GM23338 (cell line): ENCODE results near the gene PPP1R3E. TPM values are rescaled to one million over a fixed set of nuclear protein-coding genes. Genes with fewer than 3 reads are reported as not detected.

Experiments
- ATAC-seq: fragments of 200-7000 bp; cut with Tn5 transposase; 3 replicates; pipeline ENCODE4 v1.9.1; 2020
- DNase-seq: peaks from one replicate; pipeline ENCODE4 v3.0.0-alpha.2; 2015; ENCODE audit warnings: low spot score
- H2AFZ ChIP-seq: fragments of 200-600 bp; sonication (generic); 2 replicates; pipeline ENCODE4 v1.8.0; 2016; ENCODE audit warnings: antibody characterized with exemption, mild to moderate bottlenecking, moderate library complexity
- H3F3A ChIP-seq: fragments of 200-600 bp; sonication (generic); replicated peaks from 2 replicates; pipeline ENCODE4 v1.8.0; 2017; ENCODE audit warnings: antibody characterized with exemption, mixed run types, low read depth
- H3K27ac ChIP-seq: fragments of 200-600 bp; sonication (generic); 2 replicates; pipeline ENCODE4 v1.6.1; 2016; ENCODE audit warnings: low read depth
- H3K27me3 ChIP-seq: fragments of 200-600 bp; sonication (generic); 2 replicates; pipeline ENCODE4 v1.8.0; 2016; ENCODE audit warnings: mild to moderate bottlenecking, mixed run types, moderate library complexity; ENCODE audit not compliant: insufficient read depth
- H3K36me3 ChIP-seq: fragments of 200-600 bp; sonication (generic); 2 replicates; pipeline ENCODE4 v1.8.0; 2016; ENCODE audit warnings: mild to moderate bottlenecking; ENCODE audit not compliant: insufficient read depth
- H3K4me1 ChIP-seq: fragments of 200-600 bp; sonication (generic); 2 replicates; pipeline ENCODE4 v1.8.0; 2016; ENCODE audit warnings: mild to moderate bottlenecking, moderate library complexity; ENCODE audit not compliant: insufficient read depth
- H3K4me2 ChIP-seq: fragments of 200-600 bp; sonication (generic); 2 replicates; pipeline ENCODE4 v1.7.1; 2017; ENCODE audit warnings: mixed run types
- H3K4me3 ChIP-seq: fragments of 200-600 bp; sonication (generic); 2 replicates; pipeline ENCODE4 v1.6.1; 2016; ENCODE audit warnings: mixed run types
- H3K79me2 ChIP-seq: fragments of 200-600 bp; sonication (generic); replicated peaks from 2 replicates; pipeline ENCODE4 v1.8.0; 2017; ENCODE audit warnings: mild to moderate bottlenecking; ENCODE audit not compliant: insufficient read depth
- H3K9me2 ChIP-seq: fragments of 200-600 bp; sonication (generic); 2 replicates; pipeline ENCODE4 v1.8.0; 2017; ENCODE audit not compliant: insufficient read depth
- H4K20me1 ChIP-seq: fragments of 200-600 bp; sonication (generic); replicated peaks from 2 replicates; pipeline ENCODE4 v1.8.0; 2017; ENCODE audit warnings: mild to moderate bottlenecking; ENCODE audit not compliant: insufficient read depth
- H3K27ac Mint-ChIP-seq: 2 replicates; pipeline ENCODE4 v1.8.0; 2020; ENCODE audit warnings: inconsistent platforms, mild to moderate bottlenecking, moderate library complexity, mixed read lengths
- H3K27me3 Mint-ChIP-seq: 3 replicates; pipeline ENCODE4 v1.8.0; 2022; ENCODE audit warnings: low read depth, mild to moderate bottlenecking, moderate library complexity, mixed read lengths, inconsistent platforms; ENCODE audit not compliant: insufficient read depth, poor library complexity
- H3K36me3 Mint-ChIP-seq: 3 replicates; pipeline ENCODE4 v1.8.0; 2021; ENCODE audit warnings: low read depth, mild to moderate bottlenecking, inconsistent platforms, moderate library complexity, mixed read lengths
- H3K4me1 Mint-ChIP-seq: 3 replicates; pipeline ENCODE4 v1.8.0; 2020; ENCODE audit warnings: mild to moderate bottlenecking, inconsistent platforms, mixed read lengths
- H3K4me3 Mint-ChIP-seq: 3 replicates; pipeline ENCODE4 v1.8.0; 2021; ENCODE audit warnings: moderate library complexity, mild to moderate bottlenecking, inconsistent platforms, mixed read lengths
- H3K9me3 Mint-ChIP-seq: 3 replicates; pipeline ENCODE4 v1.8.0; 2020; ENCODE audit warnings: moderate library complexity, mild to moderate bottlenecking, inconsistent platforms, mixed read lengths
- CREB1 ChIP-seq: fragments of 250-450 bp; sonication (Bioruptor Pico); IDR thresholded peaks from 2 replicates; pipeline ENCODE4 v1.5.0; 2020; ENCODE audit warnings: low read depth, mild to moderate bottlenecking, moderate library complexity
- EZH2 ChIP-seq: fragments of 200-600 bp; sonication (generic); IDR thresholded peaks from one replicate; pipeline ENCODE4 v1.8.0; 2017; ENCODE audit warnings: antibody characterized with exemption, mild to moderate bottlenecking, low read depth; ENCODE audit not compliant: unreplicated experiment
- EZH2phosphoT487 ChIP-seq: fragments of 200-600 bp; sonication (generic); IDR thresholded peaks from one replicate; pipeline ENCODE4 v1.8.1; 2018; ENCODE audit warnings: antibody characterized with exemption; ENCODE audit not compliant: unreplicated experiment
- POLR2AphosphoS5 ChIP-seq: IDR thresholded peaks from 2 replicates; pipeline ENCODE4 v1.6.1; 2016; ENCODE audit warnings: antibody characterized with exemption, low read depth
- ZNF114 ChIP-seq: fragments of 250-450 bp; sonication (Bioruptor Pico); IDR thresholded peaks from 2 replicates; pipeline ENCODE4 v1.5.0; 2020; ENCODE audit warnings: mild to moderate bottlenecking, moderate library complexity
- ZNF331 ChIP-seq: fragments of 250-450 bp; sonication (Bioruptor Pico); IDR thresholded peaks from 2 replicates; pipeline ENCODE4 v1.5.0; 2020; ENCODE audit warnings: low read depth, mild to moderate bottlenecking, moderate library complexity
- polyA plus RNA-seq: library from polyadenylated mRNA; unstranded; fragments of >200 nt; fragmentation: Nextera tagmentation; extraction: Ambion mirVana; gene quantifications from 2 replicates; pipeline ENCODE4 v1.2.1, GENCODE V29; 2016
- total RNA-seq: library from RNA; depleted of rRNA; stranded (reverse); fragments of >200 nt; shearing (Covaris generic); gene quantifications from 2 replicates; pipeline ENCODE4 v1.2.3, GENCODE V29; 2014
- TF ChIP-seq, protein P1 (sequence below): IDR thresholded peaks from one replicate; pipeline ENCODE4 v1.6.1; 2018; ENCODE audit warnings: antibody characterized with exemption; ENCODE audit not compliant: unreplicated experiment
- TF ChIP-seq, protein P2 (sequence below): IDR thresholded peaks from 2 replicates; pipeline ENCODE4 v1.6.1; 2016; ENCODE audit warnings: antibody characterized with exemption
- TF ChIP-seq, protein P3 (sequence below), 2 experiments: fragments of 200-600 bp in 1 of 2; sonication (generic) in 1 of 2; conservative IDR thresholded peaks; 2 replicates each; pipeline versions ENCODE4 v1.5.1 to v1.6.1; 2016 to 2017; ENCODE audit warnings: antibody characterized with exemption in 2 of 2, low read depth in 2 of 2, mild to moderate bottlenecking in 2 of 2, moderate library complexity in 1 of 2
- TF ChIP-seq, protein P4 (sequence below): fragments of 250-450 bp; sonication (Bioruptor Pico); IDR thresholded peaks from 2 replicates; pipeline ENCODE4 v1.5.0; 2020; ENCODE audit warnings: mild to moderate bottlenecking, moderate library complexity

Gene PPP1R3E
- total and polyA plus RNA-seq, 2 experiments from 2014 or later, result 2.3 to 2.5 TPM

- Mint-ChIP-seq H3K4me3 (no peak overlapping the region), H3K27ac (no peak overlapping the region; the same call in 1 of the 2 replicates), H3K27me3 (peaks cover 11% of the 10 kb centered on the region), H3K36me3 (peaks cover 45% of the 10 kb centered on the region), H3K4me1 (peaks cover 26% of the 10 kb centered on the region), H3K9me3 (no peaks in the 10 kb centered on the region)
- no peak for TF ChIP-seq ZNF331
- TF ChIP-seq, protein P1, sequence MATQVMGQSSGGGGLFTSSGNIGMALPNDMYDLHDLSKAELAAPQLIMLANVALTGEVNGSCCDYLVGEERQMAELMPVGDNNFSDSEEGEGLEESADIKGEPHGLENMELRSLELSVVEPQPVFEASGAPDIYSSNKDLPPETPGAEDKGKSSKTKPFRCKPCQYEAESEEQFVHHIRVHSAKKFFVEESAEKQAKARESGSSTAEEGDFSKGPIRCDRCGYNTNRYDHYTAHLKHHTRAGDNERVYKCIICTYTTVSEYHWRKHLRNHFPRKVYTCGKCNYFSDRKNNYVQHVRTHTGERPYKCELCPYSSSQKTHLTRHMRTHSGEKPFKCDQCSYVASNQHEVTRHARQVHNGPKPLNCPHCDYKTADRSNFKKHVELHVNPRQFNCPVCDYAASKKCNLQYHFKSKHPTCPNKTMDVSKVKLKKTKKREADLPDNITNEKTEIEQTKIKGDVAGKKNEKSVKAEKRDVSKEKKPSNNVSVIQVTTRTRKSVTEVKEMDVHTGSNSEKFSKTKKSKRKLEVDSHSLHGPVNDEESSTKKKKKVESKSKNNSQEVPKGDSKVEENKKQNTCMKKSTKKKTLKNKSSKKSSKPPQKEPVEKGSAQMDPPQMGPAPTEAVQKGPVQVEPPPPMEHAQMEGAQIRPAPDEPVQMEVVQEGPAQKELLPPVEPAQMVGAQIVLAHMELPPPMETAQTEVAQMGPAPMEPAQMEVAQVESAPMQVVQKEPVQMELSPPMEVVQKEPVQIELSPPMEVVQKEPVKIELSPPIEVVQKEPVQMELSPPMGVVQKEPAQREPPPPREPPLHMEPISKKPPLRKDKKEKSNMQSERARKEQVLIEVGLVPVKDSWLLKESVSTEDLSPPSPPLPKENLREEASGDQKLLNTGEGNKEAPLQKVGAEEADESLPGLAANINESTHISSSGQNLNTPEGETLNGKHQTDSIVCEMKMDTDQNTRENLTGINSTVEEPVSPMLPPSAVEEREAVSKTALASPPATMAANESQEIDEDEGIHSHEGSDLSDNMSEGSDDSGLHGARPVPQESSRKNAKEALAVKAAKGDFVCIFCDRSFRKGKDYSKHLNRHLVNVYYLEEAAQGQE, result no peak
- TF ChIP-seq, protein P2, sequence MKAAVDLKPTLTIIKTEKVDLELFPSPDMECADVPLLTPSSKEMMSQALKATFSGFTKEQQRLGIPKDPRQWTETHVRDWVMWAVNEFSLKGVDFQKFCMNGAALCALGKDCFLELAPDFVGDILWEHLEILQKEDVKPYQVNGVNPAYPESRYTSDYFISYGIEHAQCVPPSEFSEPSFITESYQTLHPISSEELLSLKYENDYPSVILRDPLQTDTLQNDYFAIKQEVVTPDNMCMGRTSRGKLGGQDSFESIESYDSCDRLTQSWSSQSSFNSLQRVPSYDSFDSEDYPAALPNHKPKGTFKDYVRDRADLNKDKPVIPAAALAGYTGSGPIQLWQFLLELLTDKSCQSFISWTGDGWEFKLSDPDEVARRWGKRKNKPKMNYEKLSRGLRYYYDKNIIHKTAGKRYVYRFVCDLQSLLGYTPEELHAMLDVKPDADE, result no peak
- TF ChIP-seq, protein P3, sequence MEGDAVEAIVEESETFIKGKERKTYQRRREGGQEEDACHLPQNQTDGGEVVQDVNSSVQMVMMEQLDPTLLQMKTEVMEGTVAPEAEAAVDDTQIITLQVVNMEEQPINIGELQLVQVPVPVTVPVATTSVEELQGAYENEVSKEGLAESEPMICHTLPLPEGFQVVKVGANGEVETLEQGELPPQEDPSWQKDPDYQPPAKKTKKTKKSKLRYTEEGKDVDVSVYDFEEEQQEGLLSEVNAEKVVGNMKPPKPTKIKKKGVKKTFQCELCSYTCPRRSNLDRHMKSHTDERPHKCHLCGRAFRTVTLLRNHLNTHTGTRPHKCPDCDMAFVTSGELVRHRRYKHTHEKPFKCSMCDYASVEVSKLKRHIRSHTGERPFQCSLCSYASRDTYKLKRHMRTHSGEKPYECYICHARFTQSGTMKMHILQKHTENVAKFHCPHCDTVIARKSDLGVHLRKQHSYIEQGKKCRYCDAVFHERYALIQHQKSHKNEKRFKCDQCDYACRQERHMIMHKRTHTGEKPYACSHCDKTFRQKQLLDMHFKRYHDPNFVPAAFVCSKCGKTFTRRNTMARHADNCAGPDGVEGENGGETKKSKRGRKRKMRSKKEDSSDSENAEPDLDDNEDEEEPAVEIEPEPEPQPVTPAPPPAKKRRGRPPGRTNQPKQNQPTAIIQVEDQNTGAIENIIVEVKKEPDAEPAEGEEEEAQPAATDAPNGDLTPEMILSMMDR (conservative IDR thresholded peaks at IDR 0.05; ENCODE audit: low read depth in 2 of 2), result no peak
- no peak for TF ChIP-seq EZH2
- no peak for TF ChIP-seq EZH2phosphoT487
- TF ChIP-seq, protein P4, sequence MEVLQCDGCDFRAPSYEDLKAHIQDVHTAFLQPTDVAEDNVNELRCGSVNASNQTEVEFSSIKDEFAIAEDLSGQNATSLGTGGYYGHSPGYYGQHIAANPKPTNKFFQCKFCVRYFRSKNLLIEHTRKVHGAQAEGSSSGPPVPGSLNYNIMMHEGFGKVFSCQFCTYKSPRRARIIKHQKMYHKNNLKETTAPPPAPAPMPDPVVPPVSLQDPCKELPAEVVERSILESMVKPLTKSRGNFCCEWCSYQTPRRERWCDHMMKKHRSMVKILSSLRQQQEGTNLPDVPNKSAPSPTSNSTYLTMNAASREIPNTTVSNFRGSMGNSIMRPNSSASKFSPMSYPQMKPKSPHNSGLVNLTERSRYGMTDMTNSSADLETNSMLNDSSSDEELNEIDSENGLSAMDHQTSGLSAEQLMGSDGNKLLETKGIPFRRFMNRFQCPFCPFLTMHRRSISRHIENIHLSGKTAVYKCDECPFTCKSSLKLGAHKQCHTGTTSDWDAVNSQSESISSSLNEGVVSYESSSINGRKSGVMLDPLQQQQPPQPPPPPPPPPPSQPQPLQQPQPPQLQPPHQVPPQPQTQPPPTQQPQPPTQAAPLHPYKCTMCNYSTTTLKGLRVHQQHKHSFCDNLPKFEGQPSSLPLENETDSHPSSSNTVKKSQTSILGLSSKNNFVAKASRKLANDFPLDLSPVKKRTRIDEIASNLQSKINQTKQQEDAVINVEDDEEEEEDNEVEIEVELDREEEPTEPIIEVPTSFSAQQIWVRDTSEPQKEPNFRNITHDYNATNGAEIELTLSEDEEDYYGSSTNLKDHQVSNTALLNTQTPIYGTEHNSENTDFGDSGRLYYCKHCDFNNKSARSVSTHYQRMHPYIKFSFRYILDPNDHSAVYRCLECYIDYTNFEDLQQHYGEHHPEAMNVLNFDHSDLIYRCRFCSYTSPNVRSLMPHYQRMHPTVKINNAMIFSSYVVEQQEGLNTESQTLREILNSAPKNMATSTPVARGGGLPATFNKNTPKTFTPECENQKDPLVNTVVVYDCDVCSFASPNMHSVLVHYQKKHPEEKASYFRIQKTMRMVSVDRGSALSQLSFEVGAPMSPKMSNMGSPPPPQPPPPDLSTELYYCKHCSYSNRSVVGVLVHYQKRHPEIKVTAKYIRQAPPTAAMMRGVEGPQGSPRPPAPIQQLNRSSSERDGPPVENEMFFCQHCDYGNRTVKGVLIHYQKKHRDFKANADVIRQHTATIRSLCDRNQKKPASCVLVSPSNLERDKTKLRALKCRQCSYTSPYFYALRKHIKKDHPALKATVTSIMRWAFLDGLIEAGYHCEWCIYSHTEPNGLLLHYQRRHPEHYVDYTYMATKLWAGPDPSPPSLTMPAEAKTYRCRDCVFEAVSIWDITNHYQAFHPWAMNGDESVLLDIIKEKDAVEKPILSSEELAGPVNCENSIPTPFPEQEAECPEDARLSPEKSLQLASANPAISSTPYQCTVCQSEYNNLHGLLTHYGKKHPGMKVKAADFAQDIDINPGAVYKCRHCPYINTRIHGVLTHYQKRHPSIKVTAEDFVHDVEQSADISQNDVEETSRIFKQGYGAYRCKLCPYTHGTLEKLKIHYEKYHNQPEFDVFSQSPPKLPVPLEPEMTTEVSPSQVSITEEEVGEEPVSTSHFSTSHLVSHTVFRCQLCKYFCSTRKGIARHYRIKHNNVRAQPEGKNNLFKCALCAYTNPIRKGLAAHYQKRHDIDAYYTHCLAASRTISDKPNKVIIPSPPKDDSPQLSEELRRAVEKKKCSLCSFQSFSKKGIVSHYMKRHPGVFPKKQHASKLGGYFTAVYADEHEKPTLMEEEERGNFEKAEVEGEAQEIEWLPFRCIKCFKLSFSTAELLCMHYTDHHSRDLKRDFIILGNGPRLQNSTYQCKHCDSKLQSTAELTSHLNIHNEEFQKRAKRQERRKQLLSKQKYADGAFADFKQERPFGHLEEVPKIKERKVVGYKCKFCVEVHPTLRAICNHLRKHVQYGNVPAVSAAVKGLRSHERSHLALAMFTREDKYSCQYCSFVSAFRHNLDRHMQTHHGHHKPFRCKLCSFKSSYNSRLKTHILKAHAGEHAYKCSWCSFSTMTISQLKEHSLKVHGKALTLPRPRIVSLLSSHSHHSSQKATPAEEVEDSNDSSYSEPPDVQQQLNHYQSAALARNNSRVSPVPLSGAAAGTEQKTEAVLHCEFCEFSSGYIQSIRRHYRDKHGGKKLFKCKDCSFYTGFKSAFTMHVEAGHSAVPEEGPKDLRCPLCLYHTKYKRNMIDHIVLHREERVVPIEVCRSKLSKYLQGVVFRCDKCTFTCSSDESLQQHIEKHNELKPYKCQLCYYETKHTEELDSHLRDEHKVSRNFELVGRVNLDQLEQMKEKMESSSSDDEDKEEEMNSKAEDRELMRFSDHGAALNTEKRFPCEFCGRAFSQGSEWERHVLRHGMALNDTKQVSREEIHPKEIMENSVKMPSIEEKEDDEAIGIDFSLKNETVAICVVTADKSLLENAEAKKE (CRISPR knock-in tag), result no peak
- TF ChIP-seq POLR2AphosphoS5, result no peak
- no peak for TF ChIP-seq CREB1
- TF ChIP-seq ZNF114 (CRISPR knock-in tag), result no peak
- H3K79me2 ChIP-seq, result peaks cover 21% of the 10 kb centered on the region
- peak overlapping the region; percentile 28; the same call in 1 of the 2 replicates for H3K27ac ChIP-seq
- DNase-seq (no peak), ATAC-seq (no peak)
- no peaks in the 10 kb centered on the region for H3K27me3 ChIP-seq
- H3K4me1 ChIP-seq, result peaks cover 10% of the 10 kb centered on the region
- H2AFZ ChIP-seq, result no peak overlapping the region
- no peak overlapping the region for H3K4me3 ChIP-seq
- peaks cover 28% of the 10 kb centered on the region for H3K36me3 ChIP-seq
- H3K9me2 ChIP-seq, result peaks cover 7% of the 10 kb centered on the region; the same call in 1 of the 2 replicates
- peaks cover 41% of the 10 kb centered on the region for H3F3A ChIP-seq
- H3K4me2 ChIP-seq, result no peak overlapping the region
- H4K20me1 ChIP-seq, result peaks cover 9% of the 10 kb centered on the region; the same call in 1 of the 2 replicates
Measured at GRCh38 chr14:23324455-23324846, 21.8 kb upstream of the PPP1R3E start.
